Astrocyte of the cerebellum (primary cell): Measurements from ENCODE around the gene ETFRF1.

Source experiments
- DNase-seq: peaks from one replicate; pipeline ENCODE4 v3.0.0-alpha.2; 2011; ENCODE audit warnings: low read depth
- H3K4me3 ChIP-seq: 2 replicates; pipeline ENCODE4 v1.5.1; 2011; ENCODE audit warnings: mild to moderate bottlenecking, low read depth, low read length, moderate library complexity
- in situ Hi-C: cut with HindIII; loops from 2 replicates; pipeline ENCODE4 v1.10.0; 2017; ENCODE audit warnings: low sequenced_read_pairs
- TF ChIP-seq, protein P1 (sequence below): IDR thresholded peaks from 2 replicates; pipeline ENCODE4 v1.5.1; 2012; ENCODE audit warnings: low read length, low read depth, moderate library complexity, mild to moderate bottlenecking; ENCODE audit errors: missing control alignments

The ETFRF1 gene

DNA sequence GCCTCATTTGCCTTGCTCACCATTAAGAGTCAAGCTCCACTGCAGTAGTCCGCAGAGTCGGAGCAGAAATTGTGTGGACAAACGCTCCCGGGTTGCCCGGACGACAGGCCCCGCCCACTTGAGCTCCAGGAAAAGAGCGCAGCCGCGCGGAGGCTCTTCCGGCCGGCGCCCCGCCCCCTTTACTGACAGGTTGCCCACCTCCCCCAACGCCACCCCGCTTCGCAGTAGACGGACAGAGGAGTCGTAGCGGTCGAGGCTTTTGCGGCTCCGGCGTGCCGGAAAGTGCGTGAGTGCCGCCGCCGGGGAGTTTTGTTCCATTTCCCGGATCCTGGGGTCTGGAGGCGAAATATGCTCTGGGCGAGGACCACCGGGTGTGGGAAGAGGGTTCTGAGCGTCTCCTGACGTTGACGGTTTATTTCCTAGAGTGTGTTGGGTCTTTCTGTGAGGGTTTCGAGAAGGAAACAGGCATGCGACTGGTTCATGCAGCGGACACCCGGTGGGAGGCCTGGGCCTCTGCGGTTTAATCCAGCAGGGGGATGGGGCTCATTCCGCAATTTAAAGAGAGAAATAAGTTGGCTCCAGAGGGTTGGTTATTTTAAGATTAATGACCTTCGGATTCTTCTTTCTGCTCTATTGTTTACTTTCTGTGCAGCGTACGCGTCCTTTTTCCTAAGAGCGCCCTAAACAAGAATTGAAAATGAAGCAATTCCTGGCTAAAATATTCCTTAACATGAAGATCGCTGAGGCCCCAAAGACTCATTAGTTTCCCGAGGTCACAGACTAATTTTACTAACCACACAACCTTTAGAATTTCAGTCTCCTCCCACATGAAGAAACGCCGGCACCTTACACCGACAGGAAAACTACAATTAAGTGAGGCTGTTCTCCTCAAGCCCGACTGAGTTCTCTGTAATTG, at the start of gene ETFRF1, which contains the start of gene DNAI7:
ETFRF1 (plus strand) TSS at position 182 of the 916 bp plus-strand sequence. CDS start 8,720 bp downstream, outside the sequence.
DNAI7 (minus strand) TSS at position 105 of the 916 bp plus-strand sequence; CDS start at position 23, 82 bp downstream.
- TF ChIP-seq, protein P1, sequence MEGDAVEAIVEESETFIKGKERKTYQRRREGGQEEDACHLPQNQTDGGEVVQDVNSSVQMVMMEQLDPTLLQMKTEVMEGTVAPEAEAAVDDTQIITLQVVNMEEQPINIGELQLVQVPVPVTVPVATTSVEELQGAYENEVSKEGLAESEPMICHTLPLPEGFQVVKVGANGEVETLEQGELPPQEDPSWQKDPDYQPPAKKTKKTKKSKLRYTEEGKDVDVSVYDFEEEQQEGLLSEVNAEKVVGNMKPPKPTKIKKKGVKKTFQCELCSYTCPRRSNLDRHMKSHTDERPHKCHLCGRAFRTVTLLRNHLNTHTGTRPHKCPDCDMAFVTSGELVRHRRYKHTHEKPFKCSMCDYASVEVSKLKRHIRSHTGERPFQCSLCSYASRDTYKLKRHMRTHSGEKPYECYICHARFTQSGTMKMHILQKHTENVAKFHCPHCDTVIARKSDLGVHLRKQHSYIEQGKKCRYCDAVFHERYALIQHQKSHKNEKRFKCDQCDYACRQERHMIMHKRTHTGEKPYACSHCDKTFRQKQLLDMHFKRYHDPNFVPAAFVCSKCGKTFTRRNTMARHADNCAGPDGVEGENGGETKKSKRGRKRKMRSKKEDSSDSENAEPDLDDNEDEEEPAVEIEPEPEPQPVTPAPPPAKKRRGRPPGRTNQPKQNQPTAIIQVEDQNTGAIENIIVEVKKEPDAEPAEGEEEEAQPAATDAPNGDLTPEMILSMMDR: no peak
- DNase-seq: peak; percentile 86
- peak within 1 kb of the TSS; percentile 63 for H3K4me3 ChIP-seq
- in situ Hi-C loops: no loop called here

DNA sequence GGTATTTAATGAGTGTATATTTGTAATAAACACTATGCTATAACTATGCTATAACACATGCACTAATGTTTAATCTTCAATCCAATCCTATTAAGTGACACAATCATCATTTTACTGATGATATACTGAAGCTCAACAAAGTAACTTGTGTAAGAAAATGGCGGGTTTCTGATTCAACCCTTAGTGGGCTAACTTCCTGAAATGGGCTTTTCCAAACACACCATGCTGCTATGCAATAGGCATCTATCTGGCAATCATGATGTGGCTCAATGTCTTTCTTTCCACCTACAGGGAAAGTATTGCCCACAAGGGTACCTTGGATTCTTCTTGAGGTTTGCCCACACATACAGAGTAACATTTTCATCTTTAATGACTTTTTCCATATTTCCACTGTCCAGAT, 48.4 kb upstream of the ETFRF1 start:
- no peak for DNase-seq
- no peak overlapping the region for H3K4me3 ChIP-seq
- TF ChIP-seq, protein P1: no peak
- in situ Hi-C loops: no loop called here

DNA sequence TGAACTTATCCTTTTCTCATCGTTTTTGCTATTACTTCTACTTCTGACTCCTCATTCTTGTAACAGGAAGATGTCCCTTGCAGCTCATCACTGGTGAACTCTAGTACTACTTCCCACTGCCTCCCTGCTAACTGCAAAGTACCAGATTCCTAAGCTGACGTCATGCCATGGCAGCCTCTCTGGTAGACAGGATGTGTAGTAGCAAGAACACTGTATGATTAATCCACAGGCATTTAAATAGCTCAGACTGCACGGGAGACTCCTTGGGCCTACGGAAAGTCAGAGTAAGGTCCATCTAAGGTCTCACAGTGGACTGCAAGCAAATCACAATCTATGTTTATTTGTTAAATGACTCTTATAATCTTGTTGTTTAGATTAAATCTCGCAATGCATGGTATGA, 43.6 kb upstream of the ETFRF1 start:
- TF ChIP-seq, protein P1: no peak
- H3K4me3 ChIP-seq: no peak overlapping the region
- in situ Hi-C loops: loop anchor here (10.0 kb wide), 1 partner anchor 157 kb away; no protein-coding TSS in a partner anchor
- DNase-seq: peak; percentile 94

GRCh38 chr12:25152055-25152454, 43.0 kb upstream of the ETFRF1 start:
- TF ChIP-seq, protein P1: no peak
- H3K4me3 ChIP-seq: no peak overlapping the region
- no peak for DNase-seq
- in situ Hi-C loops: loop anchor here (10.0 kb wide), 1 partner anchor 157 kb away; no protein-coding TSS in a partner anchor

DNA sequence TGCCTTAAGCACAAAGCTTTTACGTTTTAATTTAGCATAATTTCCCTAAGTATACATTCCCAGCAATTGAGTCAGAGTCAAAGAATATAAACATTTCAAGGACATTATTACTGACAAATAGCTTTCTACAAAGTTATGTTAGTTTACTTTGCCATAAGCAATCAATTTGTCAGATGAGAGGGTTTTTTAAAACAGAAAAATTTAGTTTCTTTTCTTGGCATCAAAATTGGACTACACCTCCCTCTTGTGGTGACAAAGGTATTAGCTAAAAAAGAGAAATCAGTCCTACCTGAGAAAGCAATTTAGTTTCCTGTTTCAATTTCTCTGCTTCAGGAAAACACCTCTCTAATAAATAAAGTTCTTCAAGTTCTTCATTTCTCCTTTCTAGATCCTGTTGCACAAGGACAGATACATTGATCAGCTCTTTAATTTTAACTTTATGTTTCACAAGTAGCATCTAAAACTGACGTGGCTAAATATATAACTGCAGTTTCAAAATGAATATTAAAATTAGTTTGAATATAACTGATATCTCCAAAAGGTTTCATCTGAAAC, 39.9 kb upstream of the ETFRF1 start:
- in situ Hi-C loops: loop anchor here (10.0 kb wide), 1 partner anchor 160 kb away; no protein-coding TSS in a partner anchor
- TF ChIP-seq, protein P1: peak; percentile 41
- DNase-seq: peak; percentile 19
- no peak overlapping the region for H3K4me3 ChIP-seq

GRCh38 chr12:25156061-25156460, 39.0 kb upstream of the ETFRF1 start:
- TF ChIP-seq, protein P1: no peak
- no peak for DNase-seq
- in situ Hi-C loops: loop anchor here (10.0 kb wide), 1 partner anchor 161 kb away; no protein-coding TSS in a partner anchor

More at GRCh38 chr12:25156061-25156460, 39.0 kb upstream of the ETFRF1 start:
- H3K4me3 ChIP-seq: no peak overlapping the region
